Mesenchymal stem cell (in vitro differentiated cells and primary cell): Measurements from ENCODE around the gene SCRN2.
A peak's percentile ranks its signal among the peaks of the same experiment; 100 is the strongest.

Experiments
- DNase-seq: peaks from one replicate; pipeline ENCODE4 v3.0.0-alpha.2; 2013
- H2AFZ ChIP-seq: one replicate; pipeline ENCODE4 v1.6.1; 2013; ENCODE audit warnings: low read depth, mild to moderate bottlenecking, control low read depth, inconsistent platforms, low read length, moderate library complexity
- H2AK5ac ChIP-seq: 2 replicates; pipeline ENCODE4 v1.6.1; 2013; ENCODE audit warnings: low read length, moderate library complexity, mild to moderate bottlenecking, inconsistent platforms; ENCODE audit not compliant: severe bottlenecking
- H2BK120ac ChIP-seq: one replicate; pipeline ENCODE4 v1.6.1; 2013; ENCODE audit warnings: low read depth, mild to moderate bottlenecking, inconsistent platforms, low read length, moderate library complexity
- H2BK12ac ChIP-seq, 2 experiments: one replicate each; pipeline ENCODE4 v1.6.1; 2013; ENCODE audit warnings: inconsistent platforms in 2 of 2, low read length in 2 of 2, mild to moderate bottlenecking in 2 of 2, moderate library complexity in 2 of 2, control low read depth in 1 of 2
- H2BK15ac ChIP-seq: one replicate; pipeline ENCODE4 v1.6.1; 2013; ENCODE audit warnings: mild to moderate bottlenecking, low read depth, inconsistent platforms; ENCODE audit not compliant: poor library complexity, severe bottlenecking
- H2BK5ac ChIP-seq: 2 replicates; pipeline ENCODE4 v1.6.1; 2013; ENCODE audit warnings: low read depth, mild to moderate bottlenecking, low read length, control low read depth, inconsistent platforms; ENCODE audit not compliant: poor library complexity, severe bottlenecking
- H3K14ac ChIP-seq, 2 experiments: one replicate each; pipeline ENCODE4 v1.6.1; 2013; ENCODE audit warnings: inconsistent platforms in 2 of 2, low read length in 2 of 2, control low read depth in 1 of 2, mild to moderate bottlenecking in 1 of 2, moderate library complexity in 1 of 2
- H3K18ac ChIP-seq, 2 experiments: one replicate each; pipeline ENCODE4 v1.6.1; 2013; ENCODE audit warnings: inconsistent platforms in 2 of 2, low read length in 2 of 2, control low read depth in 1 of 2, low read depth in 1 of 2, mild to moderate bottlenecking in 1 of 2
- H3K23ac ChIP-seq, 2 experiments: one replicate each; pipeline ENCODE4 v1.6.1; 2013; ENCODE audit warnings: inconsistent platforms in 2 of 2, low read length in 2 of 2, mild to moderate bottlenecking in 2 of 2, moderate library complexity in 2 of 2, control low read depth in 1 of 2
- H3K27ac ChIP-seq: 2 replicates; pipeline ENCODE4 v1.5.1; 2013; ENCODE audit warnings: mild to moderate bottlenecking, moderate library complexity, low read length, control low read depth, inconsistent platforms; ENCODE audit not compliant: poor library complexity, severe bottlenecking
- H3K27me3 ChIP-seq, 2 experiments: 2 replicates each; pipeline versions ENCODE4 v1.6.1 to v1.7.0; 2013; ENCODE audit warnings: low read length in 2 of 2, mild to moderate bottlenecking in 2 of 2, moderate library complexity in 2 of 2, control low read depth in 1 of 2, inconsistent platforms in 1 of 2; ENCODE audit not compliant: control insufficient read depth in 1 of 2, insufficient read depth in 1 of 2
- H3K36me3 ChIP-seq, 2 experiments: 2 replicates each; pipeline versions ENCODE4 v1.6.1 to v1.7.0; 2013; ENCODE audit warnings: low read length in 2 of 2, control low read depth in 1 of 2, inconsistent platforms in 1 of 2, low read depth in 1 of 2, mild to moderate bottlenecking in 1 of 2; ENCODE audit not compliant: insufficient read depth in 2 of 2, control insufficient read depth in 1 of 2
- H3K4ac ChIP-seq, 2 experiments: one replicate each; pipeline ENCODE4 v1.6.1; 2013; ENCODE audit warnings: inconsistent platforms in 2 of 2, low read length in 2 of 2, mild to moderate bottlenecking in 2 of 2, moderate library complexity in 2 of 2, control low read depth in 1 of 2, low read depth in 1 of 2
- H3K4me1 ChIP-seq: 2 replicates; pipeline ENCODE4 v1.6.1; 2013; ENCODE audit warnings: low read depth, low read length, control low read depth; ENCODE audit not compliant: control insufficient read depth, insufficient read depth
- H3K4me2 ChIP-seq: 2 replicates; pipeline ENCODE4 v1.6.1; 2013; ENCODE audit warnings: low read length, mild to moderate bottlenecking, inconsistent platforms; ENCODE audit not compliant: poor library complexity, severe bottlenecking
- H3K4me3 ChIP-seq, 2 experiments: 2 replicates each; pipeline versions ENCODE4 v1.5.1 to v1.7.0; 2013; ENCODE audit warnings: low read length in 2 of 2, mild to moderate bottlenecking in 2 of 2, control low read depth in 1 of 2, low read depth in 1 of 2; ENCODE audit not compliant: insufficient read depth in 1 of 2
- H3K79me1 ChIP-seq: replicated peaks from 2 replicates; pipeline ENCODE4 v1.6.1; 2013; ENCODE audit warnings: mild to moderate bottlenecking, control low read depth, low read length, inconsistent platforms; ENCODE audit not compliant: poor library complexity, severe bottlenecking
- H3K9ac ChIP-seq: 2 replicates; pipeline ENCODE4 v1.7.0; 2013; ENCODE audit warnings: mild to moderate bottlenecking, low read length, moderate library complexity
- H3K9me3 ChIP-seq: 2 replicates; pipeline ENCODE4 v1.7.0; 2013; ENCODE audit warnings: mild to moderate bottlenecking, low read length; ENCODE audit not compliant: control insufficient read depth
- H4K8ac ChIP-seq: one replicate; pipeline ENCODE4 v1.6.1; 2013; ENCODE audit warnings: inconsistent platforms, mild to moderate bottlenecking, low read length, moderate library complexity
- H4K91ac ChIP-seq: one replicate; pipeline ENCODE4 v1.6.1; 2013; ENCODE audit warnings: mild to moderate bottlenecking, low read length, inconsistent platforms
- WGBS: methylation state at CpG from one replicate; pipeline ENCODE4 v1.1.7; 2013; ENCODE audit warnings: mixed read lengths; 5-methylcytosine and 5-hydroxymethylcytosine counted together

The SCRN2 gene

DNA sequence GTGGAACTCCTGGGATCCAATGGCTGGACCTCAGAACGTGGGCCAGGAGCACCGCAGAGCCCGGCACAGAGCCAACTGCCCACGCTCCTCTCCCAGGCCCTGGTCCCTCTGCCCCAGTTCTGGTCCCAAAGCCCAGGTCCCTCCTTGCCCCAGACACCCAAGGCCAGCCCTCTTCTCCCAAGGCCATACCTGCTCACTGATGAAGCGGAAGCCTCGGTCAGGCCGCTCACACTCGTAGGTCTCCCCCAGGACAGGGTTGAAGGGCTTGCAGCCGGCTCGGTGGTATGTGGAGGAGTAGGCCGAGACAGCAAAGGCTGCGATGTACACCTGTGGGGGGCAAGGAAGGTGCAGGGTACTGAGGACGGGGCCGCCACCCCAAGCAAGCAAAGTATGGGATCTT, 28.0 kb downstream of the SCRN2 start:
- WGBS, result 90% methylated on average over 14 of the region's 14 CpGs
- no peak overlapping the region for H3K27ac ChIP-seq
- H4K91ac ChIP-seq, result no peak overlapping the region
- H3K4me2 ChIP-seq, result no peak overlapping the region
- no peak overlapping the region for H2BK15ac ChIP-seq
- H3K23ac ChIP-seq, result no peak overlapping the region
- no peak overlapping the region for H2BK5ac ChIP-seq
- no peak overlapping the region for H2BK120ac ChIP-seq
- no peak overlapping the region for H4K8ac ChIP-seq
- H3K9ac ChIP-seq, result no peak overlapping the region
- peaks cover 25 to 83% of the 10 kb centered on the region in 2 experiments for H3K36me3 ChIP-seq
- peaks cover 0 to 12% of the 10 kb centered on the region in 2 experiments for H3K27me3 ChIP-seq
- no peaks in the 10 kb centered on the region for H3K79me1 ChIP-seq
- no peak overlapping the region for H3K4me3 ChIP-seq
- no peak overlapping the region for H3K4ac ChIP-seq
- H3K18ac ChIP-seq, result no peak overlapping the region
- no peak overlapping the region for H2BK12ac ChIP-seq
- no peak overlapping the region for H2AFZ ChIP-seq
- no peaks in the 10 kb centered on the region for H3K9me3 ChIP-seq
- peaks cover 20% of the 10 kb centered on the region for H3K4me1 ChIP-seq
- no peak for DNase-seq
- no peak overlapping the region for H2AK5ac ChIP-seq
- no peak overlapping the region for H3K14ac ChIP-seq

DNA sequence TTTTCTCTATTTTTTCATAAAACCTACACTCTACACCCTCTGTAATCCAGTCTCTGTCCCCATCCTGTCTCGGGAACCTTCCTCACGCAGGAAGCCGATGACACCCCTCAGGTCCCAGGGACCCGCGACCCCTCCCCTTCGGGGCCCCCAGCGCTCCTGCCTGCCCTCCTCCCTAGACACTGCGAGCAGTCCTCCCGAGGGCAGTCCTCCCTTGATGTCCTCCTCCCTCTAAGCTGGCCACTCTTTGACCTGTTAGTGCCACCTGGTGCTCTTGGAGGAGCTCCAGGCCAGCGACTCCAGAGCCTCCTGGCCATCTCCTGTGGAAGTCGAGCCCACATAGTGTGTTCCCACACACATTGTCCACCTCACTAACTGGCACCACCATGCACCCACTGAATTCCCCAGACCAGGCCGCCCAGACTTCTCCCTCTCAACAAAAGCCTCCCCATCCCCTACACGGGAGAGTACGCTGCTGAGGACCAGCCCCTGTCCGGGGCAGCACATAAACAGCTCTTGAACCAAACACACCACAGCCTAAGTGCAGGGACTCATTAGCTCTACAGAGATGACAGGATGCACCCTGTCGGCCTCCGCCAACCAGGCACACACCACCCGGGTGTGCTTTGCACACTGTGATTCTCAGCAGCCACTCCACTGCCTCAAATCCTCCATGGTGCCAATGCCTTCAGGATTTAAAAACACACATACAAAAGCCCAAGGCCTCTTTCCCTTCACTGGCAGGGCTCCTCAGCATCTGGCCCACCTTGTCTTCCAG, 28.7 kb downstream of the SCRN2 start:
- Histone ChIP-seq H2BK120ac (no peak overlapping the region), H3K79me1 (no peaks in the 10 kb centered on the region), H4K8ac (no peak overlapping the region), H3K4ac (no peak overlapping the region), H3K36me3 (peaks cover 32 to 83% of the 10 kb centered on the region in 2 experiments), H2BK15ac (no peak overlapping the region), H4K91ac (no peak overlapping the region), H3K4me2 (no peak overlapping the region), H2AK5ac (no peak overlapping the region), H3K4me3 (no peak overlapping the region), H3K4me1 (peaks cover 20% of the 10 kb centered on the region), H3K9ac (no peak overlapping the region), H3K23ac (no peak overlapping the region), H3K27ac (no peak overlapping the region), H2AFZ (no peak overlapping the region), H2BK12ac (no peak overlapping the region), H2BK5ac (no peak overlapping the region), H3K18ac (no peak overlapping the region), H3K9me3 (no peaks in the 10 kb centered on the region), H3K27me3 (peaks cover 0 to 19% of the 10 kb centered on the region in 2 experiments), H3K14ac (no peak overlapping the region)
- DNase-seq, result no peak
- 92% methylated on average over 18 of the region's 18 CpGs for WGBS

DNA sequence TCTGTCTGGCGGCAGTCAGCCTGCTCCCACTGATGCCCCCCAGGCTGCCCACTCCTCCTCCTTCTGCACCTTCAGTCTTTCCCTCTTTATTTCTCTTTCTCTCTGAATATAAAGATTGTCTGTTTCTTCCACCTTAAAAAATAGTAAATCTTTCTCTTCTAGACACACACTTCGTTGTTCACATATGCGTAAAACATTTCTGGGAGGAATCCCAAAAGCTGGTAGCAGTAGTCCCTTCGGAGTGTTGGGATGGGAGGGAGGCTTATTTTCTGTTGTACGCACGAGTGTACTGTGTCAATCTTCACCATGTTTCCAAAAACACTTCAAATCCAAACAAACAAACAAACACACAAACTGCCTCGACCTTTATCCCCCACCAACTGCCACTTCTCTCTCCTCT, 29.4 kb downstream of the SCRN2 start:
- H3K27ac ChIP-seq, result no peak overlapping the region
- peaks cover 20% of the 10 kb centered on the region for H3K4me1 ChIP-seq
- H3K23ac ChIP-seq, result no peak overlapping the region
- no peak overlapping the region for H3K4me3 ChIP-seq
- no peak overlapping the region for H2BK12ac ChIP-seq
- H3K18ac ChIP-seq, result no peak overlapping the region
- H2BK15ac ChIP-seq, result no peak overlapping the region
- no peak overlapping the region for H3K4ac ChIP-seq
- H3K36me3 ChIP-seq, result peaks cover 34 to 83% of the 10 kb centered on the region in 2 experiments
- no peaks in the 10 kb centered on the region for H3K79me1 ChIP-seq
- DNase-seq, result no peak
- no peak overlapping the region for H3K9ac ChIP-seq
- 72% methylated on average over 7 of the region's 7 CpGs for WGBS
- no peak overlapping the region for H2AK5ac ChIP-seq
- peaks cover 0 to 25% of the 10 kb centered on the region in 2 experiments for H3K27me3 ChIP-seq
- no peak overlapping the region for H3K4me2 ChIP-seq
- no peaks in the 10 kb centered on the region for H3K9me3 ChIP-seq
- H3K14ac ChIP-seq, result no peak overlapping the region
- no peak overlapping the region for H2AFZ ChIP-seq
- no peak overlapping the region for H4K91ac ChIP-seq
- no peak overlapping the region for H2BK120ac ChIP-seq
- no peak overlapping the region for H4K8ac ChIP-seq
- H2BK5ac ChIP-seq, result no peak overlapping the region

DNA sequence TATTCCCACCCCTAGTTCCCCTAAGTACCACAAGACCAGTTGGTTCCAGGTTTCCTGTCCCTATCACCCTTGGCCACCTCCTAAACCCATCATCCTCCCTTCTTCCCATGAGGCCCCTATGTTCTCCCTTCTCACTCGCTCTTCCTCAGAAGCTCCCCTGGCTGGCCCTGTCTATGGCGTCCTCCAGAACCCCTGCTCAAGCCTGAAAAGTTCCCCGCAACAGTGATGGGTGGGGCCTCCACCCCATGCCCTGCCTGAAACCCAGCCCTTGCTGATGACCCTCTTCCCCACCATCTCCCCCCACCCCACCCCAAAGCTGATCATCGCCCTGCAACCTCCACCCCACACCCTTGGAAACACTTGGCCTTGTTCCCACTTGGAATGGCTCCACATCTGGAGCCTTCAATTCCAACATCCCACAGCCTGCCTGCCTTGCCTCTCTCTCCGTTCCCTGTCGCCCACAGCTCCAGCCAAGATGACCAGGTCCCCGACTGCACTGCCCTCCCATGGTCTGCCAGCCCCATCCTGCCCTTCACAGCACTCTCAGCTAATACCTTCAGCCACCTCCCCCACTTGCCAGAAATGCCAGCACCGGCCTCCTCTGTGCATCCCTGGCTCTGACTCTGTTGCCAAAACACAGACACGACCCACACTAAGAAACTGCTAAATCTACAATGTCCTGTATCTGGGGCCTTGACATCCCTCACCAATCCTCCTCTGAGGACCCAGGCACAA, 30.0 kb downstream of the SCRN2 start:
- peaks cover 36 to 79% of the 10 kb centered on the region in 2 experiments for H3K36me3 ChIP-seq
- no peak overlapping the region for H2BK12ac ChIP-seq
- H3K4me2 ChIP-seq, result no peak overlapping the region
- no peak overlapping the region for H2BK15ac ChIP-seq
- no peak overlapping the region for H4K91ac ChIP-seq
- no peak overlapping the region for H3K14ac ChIP-seq
- no peak overlapping the region for H2BK5ac ChIP-seq
- peaks cover 20% of the 10 kb centered on the region for H3K4me1 ChIP-seq
- no peak overlapping the region for H3K9ac ChIP-seq
- H3K4me3 ChIP-seq, result no peak overlapping the region
- H3K27ac ChIP-seq, result peak overlapping the region; percentile 25
- no peak overlapping the region for H3K4ac ChIP-seq
- no peak overlapping the region for H2AFZ ChIP-seq
- no peak overlapping the region for H4K8ac ChIP-seq
- H2AK5ac ChIP-seq, result no peak overlapping the region
- DNase-seq, result no peak
- peaks cover 0 to 31% of the 10 kb centered on the region in 2 experiments for H3K27me3 ChIP-seq
- no peak overlapping the region for H2BK120ac ChIP-seq
- H3K23ac ChIP-seq, result no peak overlapping the region
- no peak overlapping the region for H3K18ac ChIP-seq
- H3K79me1 ChIP-seq, result no peaks in the 10 kb centered on the region
- no peaks in the 10 kb centered on the region for H3K9me3 ChIP-seq
- WGBS, result 93% methylated on average over 9 of the region's 9 CpGs
